ENCODE data around the gene NVL. TPM values are rescaled to one million over a fixed set of nuclear protein-coding genes. Genes with fewer than 3 reads are reported as not detected.

Gene NVL
- total and polyA plus RNA-seq, 2 of the 8 experiments (the other 6 are each of a cell fraction or from before 2014, with no cell fraction given), result 22.7 to 45.8 TPM

DNA sequence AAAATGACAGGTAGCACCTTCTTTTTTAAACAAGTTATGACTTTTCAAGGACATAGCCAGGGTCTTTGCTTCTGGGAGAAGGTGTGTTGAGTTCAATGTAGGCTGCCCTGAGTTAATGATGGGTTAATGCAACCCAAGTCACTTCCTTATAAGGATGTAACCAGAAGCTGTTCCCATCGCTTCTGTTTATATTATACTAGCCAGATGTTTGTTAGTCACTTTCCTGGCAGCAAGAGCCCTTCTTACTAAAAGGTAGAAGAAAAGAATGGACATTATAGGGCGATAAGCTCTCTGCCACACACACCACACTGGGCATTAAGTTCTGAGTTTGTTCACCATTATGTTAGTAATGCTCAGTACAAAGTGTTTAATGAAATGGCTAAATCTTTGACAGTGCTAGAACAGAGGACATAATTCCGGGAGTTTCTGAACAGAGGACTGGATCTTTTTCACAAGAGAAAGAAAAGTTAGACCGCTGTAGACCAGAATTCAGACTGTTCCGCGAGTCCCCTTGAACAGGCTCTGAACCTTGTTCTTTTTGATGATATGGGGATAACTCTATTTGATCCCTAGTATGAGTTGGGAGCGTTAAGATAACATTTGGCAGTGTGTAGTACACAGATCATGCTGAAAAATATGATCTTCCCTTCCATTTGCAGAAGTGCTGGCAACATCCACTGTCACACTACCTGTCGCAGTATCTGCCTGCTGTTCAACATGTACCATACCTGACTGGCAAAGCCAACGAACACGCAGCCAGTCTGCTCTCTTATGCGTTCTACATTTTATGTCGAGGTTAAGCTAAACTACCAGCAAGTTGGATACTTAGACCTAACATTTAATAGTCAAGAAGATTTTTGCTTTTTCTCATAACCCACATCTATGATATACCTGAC is 105.9 kb downstream of the NVL start:
- no peak overlapping the region for H3K4me3 ChIP-seq (ENCODE audit: extremely low read depth in 1 of 4, insufficient read depth in 2 of 4, low read depth in 3 of 4, low read length in 4 of 4)
- H2BK12ac ChIP-seq (ENCODE audit: low read depth, low read length), result no peak overlapping the region; the same call in 1 of the 2 replicates
- H3K27me3 ChIP-seq (replicated peaks in 1 of 4; ENCODE audit: control insufficient read depth in 3 of 4, extremely low read depth in 1 of 4, insufficient read depth in 3 of 4, low read length in 3 of 4), result no peaks in the 10 kb centered on the region; a peak in 1 of 7 replicates
- H3K18ac ChIP-seq (ENCODE audit: extremely low read depth, low read length), result no peak overlapping the region
- H3K4me2 ChIP-seq (ENCODE audit: insufficient read depth in 1 of 2, low read depth in 2 of 2, low read length in 2 of 2), result no peak overlapping the region
- no peaks in the 10 kb centered on the region for H4K20me1 ChIP-seq (replicated peaks in 1 of 2; ENCODE audit: control insufficient read depth in 1 of 2, insufficient read depth in 2 of 2, low read length in 2 of 2)
- H3K79me1 ChIP-seq (ENCODE audit: low read depth, low read length), result no peaks in the 10 kb centered on the region
- H3K9me3 ChIP-seq (ENCODE audit: insufficient read depth in 2 of 2, low read depth in 1 of 2, low read length in 1 of 2), result no peaks in the 10 kb centered on the region
- H2BK20ac ChIP-seq (ENCODE audit: low read length), result no peak overlapping the region
- H4K5ac ChIP-seq (ENCODE audit: insufficient read length, low read depth, low read length), result no peak overlapping the region
- no peak overlapping the region for H3K56ac ChIP-seq (replicated peaks; ENCODE audit: insufficient read length, low read depth, low read length)
- H3K9ac ChIP-seq (replicated peaks in 1 of 4; ENCODE audit: extremely low read depth in 1 of 4, low read depth in 3 of 4, low read length in 3 of 4), result 0 out of 7 replicates have a peak overlapping the region, but pooled peaks of 1 of the 4 experiments have one; percentile 20
- H3K14ac ChIP-seq (ENCODE audit: insufficient read length), result no peak overlapping the region
- FAIRE-seq (no peak), DNase-seq (ENCODE audit: low read depth in 1 of 2, low spot score in 2 of 2) (no peak)
- peaks cover 0 to 22% (median 8%) of the 10 kb centered on the region in 4 experiments; a peak in 5 of 8 replicates for H3K36me3 ChIP-seq (ENCODE audit: control insufficient read depth in 2 of 4, insufficient read depth in 4 of 4, low read length in 3 of 4)
- no peak overlapping the region for H4K91ac ChIP-seq (replicated peaks; ENCODE audit: insufficient read length, low read length)
- no peak overlapping the region for H4K8ac ChIP-seq (ENCODE audit: extremely low read depth, insufficient read depth, low read length)
- CTCF ChIA-PET (ENCODE audit: partially characterized antibody), result no interaction called here
- no peak overlapping the region for H2BK5ac ChIP-seq (ENCODE audit: low read depth, low read length)
- no peak overlapping the region for H3K23ac ChIP-seq (ENCODE audit: insufficient read length)
- no peak overlapping the region for H3K27ac ChIP-seq (ENCODE audit: low read depth, low read length)
- no peak overlapping the region for H3K4ac ChIP-seq (replicated peaks; ENCODE audit: insufficient read length, low read depth, low read length)
- no peak overlapping the region for H2AFZ ChIP-seq (ENCODE audit: low read length)
- peaks cover 0 to 4% (median 2%) of the 10 kb centered on the region in 4 experiments; a peak in 2 of 7 replicates for H3K4me1 ChIP-seq (replicated peaks in 1 of 4; ENCODE audit: control insufficient read depth in 3 of 4, insufficient read depth in 4 of 4, low read length in 3 of 4)
- WGBS, 2 experiments (ENCODE audit: extremely low coverage in 1 of 2, insufficient coverage in 1 of 2, insufficient read length in 1 of 2, insufficient replicate concordance in 2 of 2, low coverage in 1 of 2, low lambda C conversion rate in 2 of 2, missing lambda C conversion rate in 1 of 2), result 88% methylated on average over 12 of the region's 12 CpGs; no CpG with 5 or more reads in 1 of the 2 experiments
- no peaks in the 10 kb centered on the region for H3K79me2 ChIP-seq (ENCODE audit: control insufficient read depth in 1 of 2, insufficient read depth in 2 of 2, low read length in 2 of 2)
- no peak overlapping the region for H2AK5ac ChIP-seq (ENCODE audit: low read depth, low read length)
- H2BK15ac ChIP-seq (ENCODE audit: low read length), result no peak overlapping the region
- no peaks in the 10 kb centered on the region for H3K23me2 ChIP-seq (ENCODE audit: low read depth, low read length)
- POLR2A ChIA-PET (ENCODE audit: partially characterized antibody), result interaction anchor here (0.9 to 1.0 kb wide), 3 partner anchors 17 to 63 kb away, joined by 3 to 4 read pairs (median 3); no protein-coding TSS in a partner anchor
- TF ChIP-seq SRF (IDR thresholded peaks at IDR 0.05; ENCODE audit: low read depth, low read length) (peak; percentile 88), KDM5A (IDR thresholded peaks at IDR 0.05; ENCODE audit: low read length) (no peak), GTF2F1 (IDR thresholded peaks at IDR 0.05; ENCODE audit: borderline replicate concordance, low read depth, low read length) (no peak)
- no peak overlapping the region for H2BK120ac ChIP-seq (replicated peaks; ENCODE audit: low read depth, low read length)

Data from H1 (cell line).